GM19328 (cell line): ENCODE measurements around the gene ATP13A3.
"Not testable (repeated sequence)": the region's sequence is repeated elsewhere in the genome, so short reads cannot be mapped to it uniquely, and the experiment has no call there.

Experiments used
- ATAC-seq: cut with Tn5 transposase; IDR thresholded peaks from one replicate; pipeline ENCODE4 v1.9.1; 2021; ENCODE audit warnings: mild to moderate bottlenecking, moderate library complexity; ENCODE audit not compliant: unreplicated experiment

Gene ATP13A3

DNA sequence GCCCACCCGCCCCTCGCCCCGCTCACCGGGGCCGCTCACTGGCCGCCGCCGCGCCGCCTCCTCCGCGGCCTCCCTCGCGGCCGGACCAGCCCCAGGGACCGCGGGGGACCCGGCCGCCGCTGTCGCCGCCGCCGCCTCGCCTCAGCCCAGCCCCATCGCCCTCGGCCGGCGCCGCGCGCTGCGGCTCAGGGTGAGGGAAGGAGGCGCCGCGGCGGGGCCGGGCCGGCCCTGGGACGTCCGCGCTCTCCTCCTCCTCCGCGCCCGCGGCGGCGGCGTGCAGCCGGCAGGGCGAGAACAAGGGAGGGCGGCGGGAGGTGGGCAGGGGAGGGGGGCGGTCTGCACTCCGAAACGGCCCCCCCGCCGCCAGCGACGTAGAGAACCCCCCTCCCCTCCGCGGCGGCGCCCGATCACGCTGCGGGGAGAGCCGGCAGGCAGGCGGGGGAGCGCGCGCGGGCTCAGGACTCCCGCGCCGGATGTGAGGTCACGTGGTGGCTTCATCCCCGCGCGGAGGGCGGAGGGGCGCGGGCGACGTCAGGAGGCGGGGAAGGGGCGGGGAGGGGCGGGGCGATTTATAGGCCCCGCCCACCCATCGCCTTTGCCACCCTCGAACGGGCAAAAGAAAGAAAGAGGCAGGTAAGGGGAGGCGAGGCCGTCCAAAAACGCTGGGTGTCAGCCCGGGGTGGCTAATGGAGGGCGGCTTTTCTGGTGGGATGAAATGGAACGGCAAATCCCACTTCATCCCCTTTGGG lies at the start of gene ATP13A3:
TSS of gene ATP13A3 (minus strand) at position 463 of the 749 bp plus-strand sequence. CDS start 24,812 bp downstream, outside the sequence.
- ATAC-seq: peak; percentile 72

DNA sequence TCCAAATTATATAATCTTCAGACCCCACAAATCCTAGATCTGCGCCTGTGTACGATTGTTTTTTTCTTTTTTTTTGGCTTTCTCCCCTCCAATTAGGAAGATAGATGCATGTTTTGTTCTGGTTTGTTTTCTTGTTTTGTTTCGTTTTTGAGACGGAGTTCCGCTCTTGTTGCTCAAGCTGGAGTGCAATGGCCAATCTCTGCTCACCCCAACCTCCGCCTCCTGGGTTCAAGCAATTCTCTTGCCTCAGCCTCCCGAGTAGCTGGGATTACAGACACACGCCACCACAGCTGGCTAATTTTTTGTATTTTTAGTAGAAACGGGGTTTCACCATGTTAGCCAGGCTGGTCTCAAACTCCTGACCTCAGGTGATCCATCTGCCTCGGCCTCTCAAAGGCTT lies 48.4 kb upstream of the ATP13A3 start:
- not testable (repeated sequence) for ATAC-seq

DNA sequence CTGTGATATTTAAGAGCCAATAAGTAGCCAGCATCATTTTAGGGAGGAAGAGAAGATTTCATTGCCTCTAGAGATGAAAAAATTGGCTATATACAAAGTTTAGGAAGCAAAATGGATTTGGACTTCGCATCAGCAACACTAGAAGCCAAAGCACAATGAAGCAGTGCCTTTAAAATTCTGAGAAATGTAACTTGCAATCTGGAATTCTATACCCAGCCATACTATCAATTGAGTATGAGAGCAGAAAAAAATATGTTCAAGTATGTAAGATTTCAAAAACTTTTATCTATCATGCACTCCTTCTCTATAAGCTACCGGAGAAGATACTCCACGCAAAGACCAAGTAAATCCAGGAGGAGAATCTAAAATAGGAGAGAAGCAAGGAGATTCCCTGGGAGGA lies 47.4 kb upstream of the ATP13A3 start:
- ATAC-seq: no peak

GRCh38 chr3:194532591-194532990 lies 45.8 kb upstream of the ATP13A3 start:
- ATAC-seq: no peak

GRCh38 chr3:194527726-194528125 lies 40.9 kb upstream of the ATP13A3 start:
- ATAC-seq: no peak

- no peak for ATAC-seq
Observed at GRCh38 chr3:194526164-194526563, 39.4 kb upstream of the ATP13A3 start.

- ATAC-seq: no peak
Observed at GRCh38 chr3:194522579-194523046, 35.8 kb upstream of the ATP13A3 start.

- no peak for ATAC-seq
Observed at GRCh38 chr3:194521510-194522260, 34.9 kb upstream of the ATP13A3 start.

DNA sequence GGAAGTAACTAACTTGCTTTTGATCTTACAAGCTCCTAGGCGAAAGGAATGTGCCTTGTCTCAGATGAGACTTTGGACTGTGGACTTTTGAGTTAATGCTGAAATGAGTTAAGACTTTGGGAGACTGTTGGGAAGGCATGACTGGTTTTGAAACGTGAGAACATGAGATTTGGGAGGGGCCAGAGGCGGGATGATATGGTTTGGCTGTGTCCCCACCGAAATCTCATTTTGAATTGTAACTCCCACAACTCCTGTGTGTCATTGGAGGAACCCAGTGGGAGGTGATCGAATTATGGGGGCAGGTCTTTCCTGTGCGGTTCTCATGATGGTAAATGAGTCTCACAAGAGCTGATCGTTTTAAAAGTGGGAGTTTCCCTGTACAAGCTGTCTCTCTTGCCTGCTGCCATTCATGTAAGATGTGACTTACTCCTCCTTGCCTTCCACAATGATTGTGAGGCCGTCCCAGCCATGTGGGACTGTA lies 33.9 kb upstream of the ATP13A3 start:
- ATAC-seq: not testable (repeated sequence)

DNA sequence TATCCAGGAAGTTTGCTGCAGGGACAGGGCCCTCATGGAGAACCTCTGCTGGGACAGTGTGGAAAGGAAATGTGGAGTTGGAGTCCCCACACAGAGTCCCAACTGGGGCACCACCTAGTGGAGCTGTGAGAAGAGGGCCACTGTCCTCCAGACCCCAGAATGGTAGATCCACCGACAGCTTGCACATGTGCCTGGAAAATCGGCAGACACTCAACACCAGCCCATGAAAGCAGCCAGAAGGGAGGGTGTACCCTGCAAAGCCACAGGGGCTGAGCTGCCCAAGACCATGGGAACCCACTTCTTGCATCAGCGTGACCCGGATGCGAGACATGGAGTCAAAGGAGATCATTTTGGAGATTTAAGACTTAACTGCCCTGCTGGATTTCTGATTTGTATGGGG lies 33.4 kb upstream of the ATP13A3 start:
- not testable (repeated sequence) for ATAC-seq

DNA sequence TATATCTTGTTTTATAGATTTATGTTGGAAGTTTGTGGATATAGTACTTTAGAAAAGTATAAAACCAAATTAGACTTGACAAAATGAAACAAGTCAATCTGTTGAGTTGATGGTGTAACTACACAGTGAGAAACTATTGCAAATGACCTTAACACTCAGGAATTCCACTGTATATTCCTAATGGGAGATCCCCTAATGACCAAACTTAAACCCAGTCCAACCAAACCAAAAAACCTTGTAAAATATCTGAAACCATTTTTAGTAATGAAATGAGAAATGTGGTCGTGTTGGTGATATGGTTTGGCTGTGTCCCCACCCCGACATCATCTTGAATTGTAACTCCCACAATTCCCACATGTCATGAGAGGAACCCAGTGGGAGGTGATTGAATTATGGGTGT lies 31.9 kb upstream of the ATP13A3 start:
- no peak for ATAC-seq

- ATAC-seq: no peak
Observed at GRCh38 chr3:194517333-194517732, 30.5 kb upstream of the ATP13A3 start.

DNA sequence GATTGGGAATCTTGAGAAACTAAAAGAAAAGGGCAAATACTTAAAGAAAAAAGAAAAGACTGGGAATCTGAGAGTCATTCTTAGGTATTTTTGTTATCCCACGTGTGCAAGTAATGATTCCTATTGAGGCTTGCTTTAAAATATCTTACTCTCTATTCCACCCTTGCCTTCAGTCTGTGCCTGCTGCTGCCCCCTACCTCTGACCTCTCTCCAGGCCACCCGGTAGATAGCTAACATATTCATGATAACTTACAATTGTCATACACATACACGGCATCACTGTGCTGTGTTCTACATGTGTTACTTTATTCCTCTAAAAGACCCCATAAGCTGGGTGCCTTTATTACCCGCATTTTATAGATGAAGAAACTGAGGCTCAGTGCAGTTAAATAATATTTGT lies 27.8 kb upstream of the ATP13A3 start:
- no peak for ATAC-seq

- ATAC-seq: no peak
Observed at GRCh38 chr3:194512895-194513601, 26.2 kb upstream of the ATP13A3 start.

- ATAC-seq: no peak
Observed at GRCh38 chr3:194508491-194509453, 22.0 kb upstream of the ATP13A3 start.

- no peak for ATAC-seq
Observed at GRCh38 chr3:194507571-194507970, 20.8 kb upstream of the ATP13A3 start.

- ATAC-seq: no peak
Observed at GRCh38 chr3:194505791-194506415, 19.1 kb upstream of the ATP13A3 start.

DNA sequence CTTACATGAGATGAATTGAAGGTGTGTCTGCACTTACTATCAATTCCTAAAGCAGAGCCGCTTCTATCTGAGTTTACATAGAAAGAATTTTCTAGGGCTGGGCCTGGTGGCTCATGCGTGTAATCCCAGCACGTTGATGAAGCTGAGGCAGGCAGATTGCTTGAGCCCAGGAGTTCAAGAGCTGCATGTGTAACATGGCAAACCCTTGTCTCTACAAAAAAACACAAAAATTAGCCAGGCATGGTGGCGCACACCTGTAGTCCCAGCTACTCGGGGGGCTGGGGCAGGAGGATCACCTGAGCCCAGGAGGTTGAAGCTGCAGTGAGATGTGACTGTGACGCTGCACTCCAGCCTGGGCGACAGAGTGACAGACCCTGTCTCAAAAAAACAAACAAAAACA lies 18.1 kb upstream of the ATP13A3 start:
- ATAC-seq: no peak

DNA sequence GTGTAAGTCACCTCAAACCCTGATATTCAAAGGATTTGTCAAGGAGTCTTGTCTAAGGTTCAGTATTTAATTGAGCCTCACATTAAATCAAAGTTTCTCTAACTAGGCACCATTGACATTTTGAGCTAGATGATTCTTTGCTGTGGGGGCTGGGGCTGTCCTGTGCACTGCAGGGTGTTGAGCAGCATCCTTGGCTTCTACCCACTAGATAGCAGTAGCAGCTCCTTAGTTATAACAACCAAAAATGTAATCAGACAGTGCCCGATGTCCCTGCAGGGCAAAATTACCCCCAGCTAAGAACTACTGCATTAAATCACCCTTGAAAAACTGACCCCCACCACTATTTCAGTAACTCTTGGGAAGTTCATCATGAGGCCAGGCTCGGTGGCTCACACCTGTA lies 17.3 kb upstream of the ATP13A3 start:
- no peak for ATAC-seq

DNA sequence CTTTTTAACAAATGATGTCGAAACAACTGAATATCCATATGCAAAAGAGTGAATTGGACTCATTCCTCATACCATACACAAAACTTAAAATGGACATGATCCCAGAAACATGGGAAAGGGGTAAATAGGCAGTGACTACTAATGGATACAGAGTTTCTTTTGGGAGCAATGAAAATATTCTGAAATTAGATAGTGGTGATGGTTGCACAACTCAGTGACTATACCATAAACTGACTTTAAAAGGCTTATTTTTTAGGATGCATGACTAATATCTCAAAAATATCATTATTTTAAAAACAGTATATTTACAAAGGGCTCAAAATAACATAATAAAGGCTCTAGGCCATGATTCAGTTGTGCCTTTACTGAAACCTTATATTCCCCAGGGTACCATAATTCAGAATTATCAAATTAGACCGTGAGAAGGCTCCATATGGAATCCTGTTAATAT lies 16.3 kb upstream of the ATP13A3 start:
- no peak for ATAC-seq
